HL-60 (cell line): Measurements from ENCODE around the gene ECHDC1.

Experiments
- CTCF ChIP-seq: IDR thresholded peaks from one replicate; pipeline ENCODE4 v1.5.1; 2011; ENCODE audit warnings: low read length, control low read depth, inconsistent platforms; ENCODE audit not compliant: insufficient read depth
- GABPA ChIP-seq: IDR thresholded peaks from 2 replicates; pipeline ENCODE4 v1.6.1; 2012; ENCODE audit warnings: low read depth
- POLR2AphosphoS5 ChIP-seq: IDR thresholded peaks from 2 replicates; pipeline ENCODE4 v1.6.1; 2012; ENCODE audit warnings: low read depth
- REST ChIP-seq: IDR thresholded peaks from 2 replicates; pipeline ENCODE4 v1.6.1; 2012; ENCODE audit warnings: low read depth; ENCODE audit not compliant: insufficient replicate concordance
- SPI1 ChIP-seq: IDR thresholded peaks from 2 replicates; pipeline ENCODE4 v1.6.1; 2012; ENCODE audit warnings: low read depth, mild to moderate bottlenecking, borderline replicate concordance

GRCh38 chr6:127301199-127301700, 42.2 kb downstream of the ECHDC1 start:
- no peak for TF ChIP-seq CTCF
- no peak for TF ChIP-seq REST
- TF ChIP-seq GABPA = no peak
- TF ChIP-seq POLR2AphosphoS5 = no peak
- no peak for TF ChIP-seq SPI1
